ENCODE measurements around the gene GRID2IP.

DNA sequence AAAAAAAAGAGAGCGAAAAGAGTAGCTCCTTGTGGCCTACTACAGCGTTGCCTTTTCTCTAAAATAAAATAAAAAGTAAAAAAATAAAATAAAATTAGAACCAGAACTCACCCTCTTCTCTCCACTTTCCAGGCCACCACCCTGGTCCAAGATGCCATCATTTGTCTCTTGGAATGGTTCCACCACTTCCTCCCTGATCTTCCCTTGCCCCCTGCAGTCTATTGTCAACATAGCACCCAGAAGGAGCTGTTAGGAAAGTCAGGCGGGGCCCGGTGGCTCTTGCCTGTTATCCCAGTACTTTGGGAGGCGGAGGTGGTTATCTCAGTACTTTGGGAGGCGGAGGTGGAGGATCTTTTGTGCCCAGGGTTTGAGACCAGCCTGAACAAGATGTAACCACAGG, 7.6 kb upstream of the GRID2IP start:
- no peak for TF ChIP-seq GATA2 (IDR thresholded peaks at IDR 0.05; ENCODE audit: low read depth, low read length)
- no peak for TF ChIP-seq GATA3 (IDR thresholded peaks at IDR 0.05; ENCODE audit: low read depth, low read length)

All from SH-SY5Y (cell line).